22Rv1 (cell line): ENCODE results near the gene ANXA3.

ENCODE experiments used
- ZFX ChIP-seq: fragments of 450-650 bp; IDR thresholded peaks from 2 replicates; pipeline ENCODE4 v1.6.1; 2017; ENCODE audit warnings: antibody characterized with exemption, borderline replicate concordance
- TF ChIP-seq, protein P1 (sequence below): fragments of 450-650 bp; IDR thresholded peaks from 2 replicates; pipeline ENCODE4 v1.5.1; 2017; ENCODE audit warnings: mild to moderate bottlenecking

DNA sequence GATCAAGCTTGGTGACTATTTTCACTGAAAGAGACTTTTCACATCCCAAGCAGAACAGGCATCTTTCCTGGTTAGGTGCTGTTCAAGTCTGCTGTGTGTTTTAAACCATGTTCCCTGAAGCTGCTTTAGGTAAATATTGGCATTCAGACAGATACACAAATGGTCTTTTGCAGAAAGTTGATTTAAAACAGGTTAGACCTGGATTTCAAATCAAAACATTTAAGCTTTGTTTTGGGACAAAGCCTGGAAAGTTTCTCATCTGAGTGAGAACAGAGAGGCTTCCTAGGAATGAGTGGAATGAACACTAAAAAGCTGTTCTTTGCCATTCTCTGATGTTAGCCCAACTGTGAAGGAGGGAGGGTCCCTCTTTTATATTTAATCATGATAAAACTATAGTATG, 10.1 kb downstream of the ANXA3 start:
- TF ChIP-seq, protein P1, sequence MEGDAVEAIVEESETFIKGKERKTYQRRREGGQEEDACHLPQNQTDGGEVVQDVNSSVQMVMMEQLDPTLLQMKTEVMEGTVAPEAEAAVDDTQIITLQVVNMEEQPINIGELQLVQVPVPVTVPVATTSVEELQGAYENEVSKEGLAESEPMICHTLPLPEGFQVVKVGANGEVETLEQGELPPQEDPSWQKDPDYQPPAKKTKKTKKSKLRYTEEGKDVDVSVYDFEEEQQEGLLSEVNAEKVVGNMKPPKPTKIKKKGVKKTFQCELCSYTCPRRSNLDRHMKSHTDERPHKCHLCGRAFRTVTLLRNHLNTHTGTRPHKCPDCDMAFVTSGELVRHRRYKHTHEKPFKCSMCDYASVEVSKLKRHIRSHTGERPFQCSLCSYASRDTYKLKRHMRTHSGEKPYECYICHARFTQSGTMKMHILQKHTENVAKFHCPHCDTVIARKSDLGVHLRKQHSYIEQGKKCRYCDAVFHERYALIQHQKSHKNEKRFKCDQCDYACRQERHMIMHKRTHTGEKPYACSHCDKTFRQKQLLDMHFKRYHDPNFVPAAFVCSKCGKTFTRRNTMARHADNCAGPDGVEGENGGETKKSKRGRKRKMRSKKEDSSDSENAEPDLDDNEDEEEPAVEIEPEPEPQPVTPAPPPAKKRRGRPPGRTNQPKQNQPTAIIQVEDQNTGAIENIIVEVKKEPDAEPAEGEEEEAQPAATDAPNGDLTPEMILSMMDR, result no peak
- TF ChIP-seq ZFX, result no peak
